ENCODE data around the gene MRPL42. TPM values are rescaled to one million over a fixed set of nuclear protein-coding genes. Genes with fewer than 3 reads are reported as not detected.

MRPL42 gene
- total RNA-seq, 1 experiment from 2014 or later = 119 TPM

- no peaks in the 10 kb centered on the region for H3K36me3 ChIP-seq (ENCODE audit: low read depth, low read length)
- H3K9me3 ChIP-seq (ENCODE audit: low read length) = no peaks in the 10 kb centered on the region
- POLR2A ChIA-PET (ENCODE audit: unreplicated experiment) = no interaction called here
- H2AFZ ChIP-seq (ENCODE audit: low read length) = no peak overlapping the region
- BruUV-seq (replicated peaks) = no TSS peak
- H4K20me1 ChIP-seq (ENCODE audit: low read length) = no peaks in the 10 kb centered on the region
- H3K4me3 ChIP-seq (ENCODE audit: low read length) = no peak overlapping the region
- no peaks in the 10 kb centered on the region for H3F3A ChIP-seq (ENCODE audit: low read length, unreplicated experiment)
- TF ChIP-seq, protein P1, sequence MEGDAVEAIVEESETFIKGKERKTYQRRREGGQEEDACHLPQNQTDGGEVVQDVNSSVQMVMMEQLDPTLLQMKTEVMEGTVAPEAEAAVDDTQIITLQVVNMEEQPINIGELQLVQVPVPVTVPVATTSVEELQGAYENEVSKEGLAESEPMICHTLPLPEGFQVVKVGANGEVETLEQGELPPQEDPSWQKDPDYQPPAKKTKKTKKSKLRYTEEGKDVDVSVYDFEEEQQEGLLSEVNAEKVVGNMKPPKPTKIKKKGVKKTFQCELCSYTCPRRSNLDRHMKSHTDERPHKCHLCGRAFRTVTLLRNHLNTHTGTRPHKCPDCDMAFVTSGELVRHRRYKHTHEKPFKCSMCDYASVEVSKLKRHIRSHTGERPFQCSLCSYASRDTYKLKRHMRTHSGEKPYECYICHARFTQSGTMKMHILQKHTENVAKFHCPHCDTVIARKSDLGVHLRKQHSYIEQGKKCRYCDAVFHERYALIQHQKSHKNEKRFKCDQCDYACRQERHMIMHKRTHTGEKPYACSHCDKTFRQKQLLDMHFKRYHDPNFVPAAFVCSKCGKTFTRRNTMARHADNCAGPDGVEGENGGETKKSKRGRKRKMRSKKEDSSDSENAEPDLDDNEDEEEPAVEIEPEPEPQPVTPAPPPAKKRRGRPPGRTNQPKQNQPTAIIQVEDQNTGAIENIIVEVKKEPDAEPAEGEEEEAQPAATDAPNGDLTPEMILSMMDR (conservative IDR thresholded peaks at IDR 0.05; ENCODE audit: low read depth, low read length) = no peak
- TF ChIP-seq EZH2phosphoT487 (IDR thresholded peaks at IDR 0.05; ENCODE audit: borderline replicate concordance, low read length) (no peak), EZH2 (IDR thresholded peaks at IDR 0.05; ENCODE audit: low read length, unreplicated experiment) (no peak)
- no peaks in the 10 kb centered on the region for H3K9me2 ChIP-seq (replicated peaks; ENCODE audit: low read length)
- H3K9ac ChIP-seq (ENCODE audit: low read length) = no peak overlapping the region
- H3K4me1 ChIP-seq (ENCODE audit: insufficient read depth, low read length) = no peaks in the 10 kb centered on the region
- H3K27me3 ChIP-seq (ENCODE audit: low read length) = no peaks in the 10 kb centered on the region
- H3K27ac ChIP-seq (ENCODE audit: low read length) = no peak overlapping the region
- no peaks in the 10 kb centered on the region for H3K79me2 ChIP-seq (ENCODE audit: low read length)
- ATAC-seq (no peak), DNase-seq (no peak)
- CTCF ChIA-PET = no interaction called here
- H3K4me2 ChIP-seq (ENCODE audit: low read length) = no peak overlapping the region
- intact Hi-C loops (cut with micrococcal nuclease) = no loop called here
Observed at GRCh38 chr12:93461503-93461902, 5.8 kb upstream of the MRPL42 start.

DNA sequence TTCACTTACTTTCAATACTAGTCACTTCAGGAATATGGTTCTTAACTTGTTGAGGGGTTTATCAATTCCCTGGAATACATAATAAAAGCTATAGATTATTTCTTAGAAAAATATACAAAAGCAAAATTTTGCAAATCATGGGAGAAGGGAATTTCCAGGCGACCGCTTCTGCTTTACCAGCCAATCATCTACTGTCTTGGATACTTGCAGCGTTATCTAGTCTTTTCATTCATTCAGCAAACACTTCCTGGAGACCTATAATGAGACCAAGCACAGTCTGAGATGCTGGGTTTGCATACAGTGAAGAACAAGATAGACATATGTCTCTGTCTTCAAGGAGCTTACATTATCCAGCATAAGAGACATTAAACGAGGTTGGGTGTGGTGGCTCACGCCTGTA lies 1.5 kb upstream of the MRPL42 start:
- DNase-seq = no peak
- CTCF ChIA-PET = no interaction called here
- intact Hi-C loops (cut with micrococcal nuclease) = no loop called here

More for the DNA sequence above, 1.5 kb upstream of the MRPL42 start:
- Histone ChIP-seq H3K36me3 (ENCODE audit: low read depth, low read length) (peaks cover 8% of the 10 kb centered on the region; the same call in 1 of the 2 replicates), H3K9ac (ENCODE audit: low read length) (no peak overlapping the region), H3K9me2 (replicated peaks; ENCODE audit: low read length) (no peaks in the 10 kb centered on the region), H3K27ac (ENCODE audit: low read length) (no peak overlapping the region), H4K20me1 (ENCODE audit: low read length) (no peaks in the 10 kb centered on the region), H3K4me3 (ENCODE audit: low read length) (no peak overlapping the region), H3K9me3 (ENCODE audit: low read length) (no peaks in the 10 kb centered on the region), H3K79me2 (ENCODE audit: low read length) (peaks cover 34% of the 10 kb centered on the region), H3K4me1 (ENCODE audit: insufficient read depth, low read length) (peaks cover 17% of the 10 kb centered on the region; the same call in 1 of the 2 replicates), H3K27me3 (ENCODE audit: low read length) (no peaks in the 10 kb centered on the region), H3F3A (ENCODE audit: low read length, unreplicated experiment) (no peaks in the 10 kb centered on the region), H2AFZ (ENCODE audit: low read length) (no peak overlapping the region), H3K4me2 (ENCODE audit: low read length) (no peak overlapping the region)
- ATAC-seq = no peak
- TF ChIP-seq EZH2phosphoT487 (IDR thresholded peaks at IDR 0.05; ENCODE audit: borderline replicate concordance, low read length) (no peak), EZH2 (IDR thresholded peaks at IDR 0.05; ENCODE audit: low read length, unreplicated experiment) (no peak)
- TF ChIP-seq, protein P1 (conservative IDR thresholded peaks at IDR 0.05; ENCODE audit: low read depth, low read length) = no peak
- POLR2A ChIA-PET (ENCODE audit: unreplicated experiment) = no interaction called here
- no TSS peak for BruUV-seq (replicated peaks)

Data from PC-3 (cell line).